ENCODE results near the gene RNF148. TPM values are rescaled to one million over a fixed set of nuclear protein-coding genes. Genes with fewer than 3 reads are reported as not detected.
"Not testable (repeated sequence)": the region's sequence is repeated elsewhere in the genome, so short reads cannot be mapped to it uniquely, and the experiment has no call there.

The RNF148 gene
- total RNA-seq, 1 donor from 2014 or later: 1.6 TPM

GRCh38 chr7:122686360-122686878, 16.3 kb downstream of the RNF148 start:
- no peaks in the 10 kb centered on the region for H3K36me3 Mint-ChIP-seq (ENCODE audit: low read depth, unreplicated experiment)
- peaks cover 1% of the 10 kb centered on the region for H3K27me3 Mint-ChIP-seq (ENCODE audit: unreplicated experiment)
- no peaks in the 10 kb centered on the region for H3K9me3 Mint-ChIP-seq (ENCODE audit: unreplicated experiment)
- no peak overlapping the region for H3K27ac Mint-ChIP-seq (ENCODE audit: unreplicated experiment)
- TF ChIP-seq CTCF (IDR thresholded peaks at IDR 0.05; ENCODE audit: unreplicated experiment): no peak
- no peaks in the 10 kb centered on the region for H3K4me1 Mint-ChIP-seq (ENCODE audit: unreplicated experiment)
- no peak overlapping the region for H3K4me3 Mint-ChIP-seq (ENCODE audit: unreplicated experiment)
- DNase-seq (ENCODE audit: low spot score): no peak

- TF ChIP-seq CTCF (IDR thresholded peaks at IDR 0.05; ENCODE audit: unreplicated experiment): no peak
- H3K27ac Mint-ChIP-seq (ENCODE audit: unreplicated experiment): no peak overlapping the region
- H3K4me3 Mint-ChIP-seq (ENCODE audit: unreplicated experiment): no peak overlapping the region
- peaks cover 1% of the 10 kb centered on the region for H3K27me3 Mint-ChIP-seq (ENCODE audit: unreplicated experiment)
- H3K4me1 Mint-ChIP-seq (ENCODE audit: unreplicated experiment): peaks cover 1% of the 10 kb centered on the region
- no peaks in the 10 kb centered on the region for H3K36me3 Mint-ChIP-seq (ENCODE audit: low read depth, unreplicated experiment)
- H3K9me3 Mint-ChIP-seq (ENCODE audit: unreplicated experiment): no peaks in the 10 kb centered on the region
- no peak for DNase-seq (ENCODE audit: low spot score)
Measured at GRCh38 chr7:122684504-122684903, 18.2 kb downstream of the RNF148 start.

- Mint-ChIP-seq H3K36me3 (ENCODE audit: low read depth, unreplicated experiment) (no peaks in the 10 kb centered on the region), H3K4me1 (ENCODE audit: unreplicated experiment) (peaks cover 3% of the 10 kb centered on the region), H3K9me3 (ENCODE audit: unreplicated experiment) (no peaks in the 10 kb centered on the region), H3K27ac (ENCODE audit: unreplicated experiment) (no peak overlapping the region), H3K4me3 (ENCODE audit: unreplicated experiment) (no peak overlapping the region), H3K27me3 (ENCODE audit: unreplicated experiment) (peaks cover 1% of the 10 kb centered on the region)
- TF ChIP-seq CTCF (IDR thresholded peaks at IDR 0.05; ENCODE audit: unreplicated experiment): no peak
- DNase-seq (ENCODE audit: low spot score): no peak
Measured at GRCh38 chr7:122682815-122683550, 19.7 kb downstream of the RNF148 start.

- not testable (repeated sequence) for H3K27ac Mint-ChIP-seq (ENCODE audit: unreplicated experiment); H3K36me3 Mint-ChIP-seq (ENCODE audit: low read depth, unreplicated experiment); H3K9me3 Mint-ChIP-seq (ENCODE audit: unreplicated experiment); H3K27me3 Mint-ChIP-seq (ENCODE audit: unreplicated experiment); H3K4me3 Mint-ChIP-seq (ENCODE audit: unreplicated experiment); DNase-seq (ENCODE audit: low spot score); H3K4me1 Mint-ChIP-seq (ENCODE audit: unreplicated experiment)
Measured at GRCh38 chr7:122681186-122681585, 21.5 kb downstream of the RNF148 start.

GRCh38 chr7:122679813-122680212, 22.9 kb downstream of the RNF148 start:
- no peak for TF ChIP-seq CTCF (IDR thresholded peaks at IDR 0.05; ENCODE audit: unreplicated experiment)
- no peak overlapping the region for H3K27ac Mint-ChIP-seq (ENCODE audit: unreplicated experiment)
- no peaks in the 10 kb centered on the region for H3K36me3 Mint-ChIP-seq (ENCODE audit: low read depth, unreplicated experiment)

GRCh38 chr7:122679269-122679709, 23.4 kb downstream of the RNF148 start:
- DNase-seq (ENCODE audit: low spot score); H3K27me3 Mint-ChIP-seq (ENCODE audit: unreplicated experiment); H3K27ac Mint-ChIP-seq (ENCODE audit: unreplicated experiment); H3K4me3 Mint-ChIP-seq (ENCODE audit: unreplicated experiment); H3K4me1 Mint-ChIP-seq (ENCODE audit: unreplicated experiment); H3K9me3 Mint-ChIP-seq (ENCODE audit: unreplicated experiment); H3K36me3 Mint-ChIP-seq (ENCODE audit: low read depth, unreplicated experiment): not testable (repeated sequence)

More at GRCh38 chr7:122679813-122680212, 22.9 kb downstream of the RNF148 start:
- Mint-ChIP-seq H3K4me1 (ENCODE audit: unreplicated experiment) (peaks cover 8% of the 10 kb centered on the region), H3K27me3 (ENCODE audit: unreplicated experiment) (no peaks in the 10 kb centered on the region), H3K4me3 (ENCODE audit: unreplicated experiment) (no peak overlapping the region), H3K9me3 (ENCODE audit: unreplicated experiment) (no peaks in the 10 kb centered on the region)
- DNase-seq (ENCODE audit: low spot score): no peak
